ENCODE data around the gene SMAP1.
"Not testable (repeated sequence)": the region's sequence is repeated elsewhere in the genome, so short reads cannot be mapped to it uniquely, and the experiment has no call there.

SMAP1 gene

DNA sequence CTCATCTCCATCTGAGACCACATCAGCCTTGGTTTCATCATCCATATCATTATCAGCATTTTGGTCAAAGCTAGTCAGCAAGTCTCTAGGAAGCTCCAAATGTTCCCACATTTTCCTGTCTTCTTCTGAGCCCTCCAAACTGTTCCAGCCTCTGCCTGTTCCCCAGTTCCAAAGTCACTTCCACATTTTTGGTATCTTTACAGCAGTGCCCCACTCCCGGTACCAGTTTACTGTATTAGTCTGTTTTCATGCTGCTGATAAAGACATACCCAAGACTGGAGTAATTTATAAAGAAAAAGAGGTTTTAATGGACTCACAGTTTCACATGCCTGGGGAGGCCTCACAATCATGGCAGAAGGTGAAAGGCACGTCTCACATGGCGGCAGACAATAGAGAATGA is 74.8 kb downstream of the SMAP1 start:
- not testable (repeated sequence) for DNase-seq

DNA sequence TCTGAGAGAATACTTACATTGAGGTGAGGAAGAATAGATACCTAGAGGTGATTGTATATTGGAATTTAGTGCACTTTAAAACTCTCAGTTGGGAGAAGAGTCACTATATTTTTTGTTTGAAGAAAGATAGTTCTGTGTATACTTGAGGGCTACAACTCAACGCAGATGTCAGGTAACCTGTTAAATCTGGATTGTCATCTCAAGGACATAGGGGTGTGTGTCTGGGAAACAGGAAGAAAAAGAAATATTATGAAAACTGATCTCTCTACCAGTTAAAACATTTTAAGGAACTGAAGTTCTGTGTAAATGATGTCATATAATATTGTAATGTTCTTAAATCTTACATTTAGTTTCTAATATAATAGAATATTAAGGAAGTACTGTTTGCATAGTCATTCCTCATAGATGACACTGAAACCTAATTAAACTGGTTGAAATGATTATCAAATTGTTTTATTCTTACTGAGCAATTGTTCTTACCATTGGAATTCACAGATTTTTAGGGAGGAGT is 86.2 kb downstream of the SMAP1 start:
- no peak for DNase-seq

DNA sequence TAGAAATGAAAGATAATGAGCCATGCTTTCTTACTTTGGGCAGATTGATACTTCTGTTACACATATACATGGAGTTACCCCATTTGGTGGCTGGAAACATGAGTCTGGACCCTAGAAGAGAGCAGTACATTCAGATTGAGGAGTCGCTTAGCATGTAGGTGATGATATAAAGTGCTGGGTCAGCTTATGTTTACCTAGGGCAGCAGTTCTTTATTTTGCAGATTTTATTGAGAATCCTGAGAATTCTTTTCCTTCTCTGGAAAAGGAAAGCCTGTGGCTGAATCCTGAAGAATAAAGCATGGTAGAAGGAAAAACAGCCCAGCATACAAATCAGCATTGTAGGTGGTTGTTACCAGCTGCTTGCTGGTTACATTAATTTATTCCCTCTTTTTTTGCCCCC is 91.2 kb downstream of the SMAP1 start:
- DNase-seq = no peak

DNA sequence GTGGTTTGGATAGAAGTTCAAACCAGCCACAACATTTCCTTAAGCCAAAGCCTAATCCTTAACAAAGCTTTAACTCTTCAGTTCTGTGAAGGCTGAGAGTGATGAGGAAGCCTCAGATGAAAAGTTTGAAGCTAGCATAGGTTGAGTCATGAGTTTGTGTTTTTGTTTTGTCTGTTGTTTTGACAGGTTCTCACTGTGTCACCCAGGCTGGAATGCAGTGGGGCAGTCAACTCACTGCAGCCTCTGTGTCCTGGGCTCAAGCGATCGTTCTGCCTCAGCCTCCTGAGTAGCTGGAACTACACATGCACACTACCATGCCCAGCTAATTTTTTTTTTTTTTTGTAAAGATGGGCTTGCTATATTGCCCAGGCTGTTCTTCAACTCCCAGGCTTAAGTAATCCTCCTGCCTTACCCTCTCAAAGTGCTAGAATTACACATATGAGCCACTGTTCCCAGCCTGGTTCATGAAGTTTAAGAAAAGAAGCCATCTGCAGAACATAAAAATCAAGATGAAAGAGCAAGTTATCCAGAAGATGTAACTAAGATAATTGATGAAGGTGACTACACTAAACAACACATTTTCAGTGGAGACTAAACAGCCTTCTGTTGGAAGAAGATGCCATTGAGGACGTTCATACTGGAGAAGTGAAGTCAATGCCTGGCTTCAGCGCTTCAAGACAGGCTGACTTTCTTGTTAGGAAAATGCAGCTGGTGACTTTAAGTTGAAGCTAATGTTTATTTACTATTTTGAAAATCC is 96.2 kb downstream of the SMAP1 start:
- DNase-seq = no peak

DNA sequence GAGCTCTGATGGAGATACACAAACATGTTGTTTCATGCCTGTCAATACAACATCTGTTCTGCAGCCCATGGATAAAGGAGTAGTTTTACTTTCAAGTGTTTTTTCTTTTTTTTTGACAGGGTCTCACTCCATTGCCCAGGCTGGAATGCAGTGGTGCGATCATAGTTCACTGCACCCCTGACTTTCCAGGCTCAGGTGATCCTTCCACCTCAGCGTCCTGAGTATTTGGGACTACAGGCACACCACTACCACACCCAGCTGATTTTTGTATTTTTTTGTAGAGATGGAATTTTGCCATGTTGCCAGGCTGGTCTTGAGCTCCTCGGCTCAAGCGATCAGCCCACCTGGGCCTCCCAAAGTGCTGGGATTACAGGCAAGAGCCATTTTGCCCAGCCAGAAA is 97.0 kb downstream of the SMAP1 start:
- DNase-seq = no peak

DNA sequence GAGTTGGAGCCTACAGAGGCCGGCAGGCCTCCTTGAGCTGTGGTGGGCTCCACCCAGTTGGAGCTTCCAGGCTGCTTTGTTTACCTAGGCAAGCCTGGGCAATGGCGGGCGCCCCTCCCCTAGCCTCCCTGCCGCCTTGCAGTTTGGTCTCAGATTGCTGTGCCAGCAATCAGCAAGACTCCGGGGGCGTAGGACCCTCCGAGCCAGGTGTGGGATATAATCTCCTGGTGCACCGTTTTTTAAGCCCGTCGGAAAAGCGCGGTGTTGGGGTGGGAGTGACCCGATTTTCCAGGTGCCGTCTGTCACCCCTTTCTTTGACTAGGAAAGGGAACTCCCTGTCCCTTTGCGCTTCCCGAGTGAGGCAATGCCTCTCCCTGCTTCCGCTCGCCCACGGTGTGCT is 103.7 kb downstream of the SMAP1 start:
- not testable (repeated sequence) for DNase-seq

DNA sequence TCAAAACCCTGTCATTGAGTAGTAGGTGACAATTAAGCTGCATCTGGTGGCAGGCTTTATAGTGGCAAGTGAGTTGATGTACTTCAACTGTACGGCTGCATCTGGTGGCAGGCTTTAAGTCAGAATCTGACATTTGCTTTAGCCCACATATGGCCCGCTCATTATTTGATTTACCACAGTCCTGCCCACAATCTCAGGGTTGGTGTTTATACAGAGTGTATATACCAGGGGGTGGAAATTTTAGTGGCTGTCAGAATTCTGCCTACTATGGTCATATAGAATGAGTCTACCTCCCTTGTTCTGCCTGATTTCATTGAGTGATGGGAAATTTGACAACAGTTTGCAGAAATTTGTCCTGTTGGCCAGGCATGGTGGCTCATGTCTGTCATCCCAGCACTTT is 112.3 kb downstream of the SMAP1 start:
- no peak for DNase-seq

DNA sequence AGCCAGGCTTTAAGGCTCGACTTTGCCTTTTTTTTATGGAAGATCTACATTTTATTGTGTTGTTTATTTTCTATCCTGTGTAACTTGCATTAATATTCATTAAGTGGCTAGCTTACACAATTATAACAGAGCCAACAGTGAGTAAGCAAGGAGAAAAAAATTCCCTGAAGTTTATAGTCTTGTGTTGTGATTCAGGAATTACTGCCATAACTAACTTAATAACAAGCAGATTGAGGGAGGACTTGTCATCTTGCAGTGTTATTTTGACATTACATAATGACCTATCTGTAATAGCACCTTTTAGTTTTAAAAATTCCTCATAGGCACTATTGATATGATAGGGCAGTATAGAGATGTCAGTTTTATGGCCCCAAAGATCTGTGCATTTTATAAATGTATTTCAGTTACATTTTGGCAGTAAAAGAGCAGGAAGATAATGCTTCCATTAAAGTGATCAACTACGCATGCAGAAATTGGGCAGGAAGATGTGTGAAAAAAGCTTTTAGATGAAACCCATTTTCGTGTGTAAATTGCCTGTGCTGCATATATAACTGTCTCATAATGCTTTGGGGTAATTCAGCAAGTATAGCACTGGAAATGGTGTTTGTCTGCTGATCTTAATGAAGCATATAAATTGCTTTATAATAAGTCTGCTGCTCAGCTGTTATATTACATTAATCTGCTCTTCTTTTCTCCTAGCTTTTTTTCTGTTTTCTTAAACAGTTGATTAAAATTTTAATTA is 123.0 kb downstream of the SMAP1 start:
- DNase-seq = no peak

DNA sequence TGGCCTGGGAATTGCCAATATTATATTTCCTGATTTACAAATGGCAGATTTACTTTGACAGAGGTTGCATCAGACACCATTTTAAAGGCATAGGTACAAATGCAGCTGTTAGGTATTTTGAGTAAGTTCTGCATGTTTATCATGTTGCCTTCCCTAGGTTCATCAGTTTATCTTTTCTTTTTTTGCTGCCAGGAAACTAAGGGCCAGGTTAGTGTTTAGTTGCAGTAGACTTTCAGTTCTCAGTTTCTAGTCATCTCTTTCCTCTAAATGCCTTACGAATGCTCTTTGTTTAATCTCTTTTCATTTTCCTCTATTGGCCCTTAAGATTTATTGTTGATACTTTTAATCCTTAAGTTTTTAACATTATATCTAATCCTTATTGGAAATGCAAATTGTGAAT is 129.9 kb downstream of the SMAP1 start:
- DNase-seq = no peak

DNA sequence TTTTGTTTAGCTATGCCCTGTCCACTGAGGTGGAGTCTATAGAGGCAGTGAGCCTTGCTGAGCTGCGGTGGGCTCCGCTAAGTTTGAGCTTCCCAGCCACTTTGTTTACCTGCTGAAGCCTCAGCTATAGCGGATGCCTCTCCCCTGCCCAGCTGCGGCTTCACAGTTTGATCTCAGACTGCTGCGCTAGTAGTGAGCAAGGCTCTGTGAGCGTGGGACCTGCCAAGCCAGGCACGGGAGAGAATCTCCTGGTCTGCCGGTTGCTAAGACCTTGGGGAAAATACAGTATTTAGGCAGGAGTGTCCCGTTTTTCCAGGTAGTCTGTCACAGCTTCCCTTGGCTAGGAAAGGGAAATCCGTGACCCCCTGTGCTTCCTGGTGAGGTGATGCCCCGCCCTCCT is 138.4 kb downstream of the SMAP1 start:
- no peak for DNase-seq

DNA sequence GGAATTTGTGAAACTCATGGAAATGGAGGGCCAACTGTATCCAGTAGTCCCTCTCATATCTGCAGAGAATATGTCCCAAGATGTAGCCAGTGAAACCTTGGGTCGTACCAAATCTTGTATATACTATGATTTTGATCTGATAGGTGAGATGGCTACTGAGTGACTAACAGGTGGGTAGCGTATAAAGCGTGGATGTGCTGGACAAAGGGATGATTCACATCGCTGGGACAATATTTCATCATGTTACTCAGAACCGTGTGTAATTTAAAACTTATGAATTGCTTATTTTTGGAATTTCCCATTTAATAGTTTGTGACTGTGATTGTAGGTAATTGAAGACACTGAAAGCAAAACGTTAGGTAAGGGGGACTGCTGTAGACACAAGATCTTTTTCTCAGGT is 144.1 kb downstream of the SMAP1 start:
- no peak for DNase-seq

DNA sequence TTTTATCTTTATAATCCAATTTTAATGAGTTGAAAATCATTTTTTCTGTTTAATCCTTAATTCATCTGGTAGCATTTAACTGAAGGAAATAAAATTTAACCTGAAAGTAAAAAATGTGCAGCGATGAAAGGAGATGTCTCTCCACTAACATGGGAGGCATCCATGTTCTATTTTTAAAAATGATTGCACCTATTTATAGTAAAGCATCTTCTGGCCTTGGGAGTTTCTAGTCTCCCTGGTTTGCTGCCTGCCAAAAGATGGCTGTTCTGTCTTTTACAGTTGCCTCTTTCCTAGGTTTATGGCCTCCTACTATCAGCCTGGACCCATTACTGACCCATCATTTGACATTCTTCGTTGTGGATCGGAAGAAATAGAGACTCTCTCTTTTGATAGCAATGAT is 146.2 kb downstream of the SMAP1 start:
- no peak for DNase-seq

DNA sequence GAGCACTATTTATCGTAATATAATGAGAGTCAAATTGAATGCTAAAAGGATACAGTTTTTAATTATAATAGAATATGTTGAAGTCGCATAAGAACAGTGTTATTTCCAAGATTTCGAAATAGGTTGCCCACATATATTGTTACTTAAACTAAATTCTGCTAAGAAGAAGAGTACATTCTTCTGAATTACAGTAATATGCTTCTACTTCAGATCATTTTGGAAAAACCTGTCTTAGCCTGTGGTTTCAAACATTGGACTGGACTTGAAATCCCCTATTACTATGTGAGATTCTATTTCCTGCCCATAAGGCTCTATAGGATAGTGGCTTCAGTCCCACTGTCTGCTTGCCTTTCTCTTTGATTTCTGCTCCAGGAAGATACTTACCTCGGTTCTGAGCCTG is 152.0 kb downstream of the SMAP1 start:
- no peak for DNase-seq

DNA sequence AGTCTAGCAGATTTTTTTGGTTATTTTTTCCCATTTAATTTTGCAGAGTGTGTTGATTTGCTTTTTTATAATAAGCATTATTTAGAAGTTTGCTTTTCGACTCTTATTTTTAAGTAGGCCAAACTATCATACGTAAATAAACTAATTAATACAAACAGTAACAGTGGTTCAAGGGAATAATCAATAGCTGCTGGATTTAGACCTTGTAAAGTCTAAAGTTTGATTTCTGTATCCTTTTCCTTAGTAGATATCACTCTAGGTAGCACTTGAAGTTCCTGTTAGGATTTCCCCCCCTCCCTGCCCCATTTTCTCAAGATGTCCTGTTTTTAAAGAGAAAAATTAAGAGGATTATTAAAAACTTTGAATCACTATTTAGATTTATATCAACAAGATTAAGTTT is 153.1 kb downstream of the SMAP1 start:
- no peak for DNase-seq

DNA sequence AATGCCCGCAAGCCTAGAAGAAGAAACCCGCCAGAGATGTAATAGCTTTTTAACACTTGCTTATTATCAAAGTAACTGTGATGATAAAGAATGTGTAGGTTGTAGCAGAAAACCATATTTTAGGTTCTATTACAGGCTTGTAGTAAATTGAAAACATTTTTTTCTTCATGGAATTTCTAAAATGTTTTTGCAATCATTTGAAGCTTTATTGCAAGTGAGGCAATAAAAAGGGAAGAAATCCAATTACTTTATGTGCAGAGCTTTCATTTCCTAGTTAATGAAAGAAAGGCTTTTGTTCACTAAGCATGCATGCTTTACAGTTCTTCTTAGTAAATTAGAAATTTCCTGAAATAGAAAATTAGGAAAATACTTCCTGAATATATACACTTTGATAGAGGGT is 154.1 kb downstream of the SMAP1 start:
- no peak for DNase-seq

DNA sequence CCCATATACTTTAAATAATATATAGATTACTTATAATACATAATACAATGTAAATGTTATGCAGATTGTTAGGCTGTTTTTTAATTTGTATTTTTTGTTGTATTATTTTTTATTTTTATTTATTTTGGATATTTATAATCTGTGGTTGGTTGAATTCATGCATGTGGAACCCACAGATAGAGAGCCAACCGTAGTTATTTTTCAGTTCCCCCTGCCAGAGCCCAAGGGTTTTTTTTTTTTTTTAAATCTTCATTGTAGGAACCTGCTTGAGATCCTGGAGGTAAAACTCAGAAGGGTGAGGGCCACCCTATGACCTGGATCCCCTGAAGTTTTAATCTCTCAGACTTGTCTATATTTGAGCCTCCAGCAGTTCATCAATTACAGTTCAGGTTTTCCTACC is 156.0 kb downstream of the SMAP1 start:
- no peak for DNase-seq

DNA sequence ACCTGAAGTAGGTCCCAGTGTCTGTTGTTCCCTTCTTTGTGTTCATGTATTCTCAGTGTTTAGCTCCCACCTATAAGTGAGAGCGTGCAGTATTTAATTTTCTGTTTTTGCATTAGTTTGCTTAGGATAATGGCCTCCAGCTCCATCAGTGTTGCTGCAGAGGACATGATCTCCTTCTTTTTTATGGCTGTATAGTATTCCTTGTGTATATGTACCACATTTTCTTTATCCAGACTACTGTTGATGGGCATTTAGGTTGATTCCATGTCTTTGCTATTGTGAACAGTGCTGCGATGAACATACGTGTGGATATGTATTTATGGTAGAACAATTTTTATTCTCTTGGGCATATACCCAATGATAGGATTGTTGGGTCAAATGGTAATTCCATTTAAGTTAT is 163.7 kb downstream of the SMAP1 start:
- DNase-seq = no peak

DNA sequence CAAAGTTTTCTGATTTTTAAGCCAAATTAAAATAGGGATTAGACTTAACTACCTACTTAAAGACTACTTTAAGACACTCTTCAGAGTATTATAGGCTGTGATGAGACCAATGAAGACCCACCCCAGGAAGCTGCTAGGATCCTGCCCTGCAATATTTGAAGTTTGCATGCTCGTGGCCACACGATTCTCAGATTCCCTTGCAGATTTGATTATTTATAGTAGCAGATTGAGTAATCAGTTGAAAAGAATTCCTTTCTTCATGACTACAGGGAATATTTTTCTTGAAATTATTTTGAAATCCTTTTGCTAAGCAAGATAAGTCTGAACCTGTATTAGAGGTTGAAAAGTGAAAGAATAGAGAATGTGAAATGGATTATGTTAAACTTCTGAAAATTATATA is 166.8 kb downstream of the SMAP1 start:
- DNase-seq = no peak

DNA sequence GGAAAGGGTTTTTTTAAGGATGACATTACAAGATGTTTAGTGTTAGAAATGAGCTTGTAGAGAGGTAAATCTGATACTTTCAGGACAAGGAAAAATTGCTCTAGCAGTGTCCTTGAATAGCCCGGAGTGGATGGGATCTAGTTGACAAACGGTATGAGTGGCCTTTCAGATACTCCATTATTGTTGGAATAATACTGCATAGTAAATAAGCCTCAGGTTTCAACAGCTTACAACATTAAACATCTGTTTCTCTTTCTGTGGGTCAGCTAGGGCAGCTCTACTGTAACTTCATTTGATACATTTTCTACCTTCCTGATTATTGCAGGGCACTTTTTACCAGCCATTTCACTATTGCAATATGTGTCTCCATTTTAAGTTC is 171.2 kb downstream of the SMAP1 start:
- DNase-seq = no peak

DNA sequence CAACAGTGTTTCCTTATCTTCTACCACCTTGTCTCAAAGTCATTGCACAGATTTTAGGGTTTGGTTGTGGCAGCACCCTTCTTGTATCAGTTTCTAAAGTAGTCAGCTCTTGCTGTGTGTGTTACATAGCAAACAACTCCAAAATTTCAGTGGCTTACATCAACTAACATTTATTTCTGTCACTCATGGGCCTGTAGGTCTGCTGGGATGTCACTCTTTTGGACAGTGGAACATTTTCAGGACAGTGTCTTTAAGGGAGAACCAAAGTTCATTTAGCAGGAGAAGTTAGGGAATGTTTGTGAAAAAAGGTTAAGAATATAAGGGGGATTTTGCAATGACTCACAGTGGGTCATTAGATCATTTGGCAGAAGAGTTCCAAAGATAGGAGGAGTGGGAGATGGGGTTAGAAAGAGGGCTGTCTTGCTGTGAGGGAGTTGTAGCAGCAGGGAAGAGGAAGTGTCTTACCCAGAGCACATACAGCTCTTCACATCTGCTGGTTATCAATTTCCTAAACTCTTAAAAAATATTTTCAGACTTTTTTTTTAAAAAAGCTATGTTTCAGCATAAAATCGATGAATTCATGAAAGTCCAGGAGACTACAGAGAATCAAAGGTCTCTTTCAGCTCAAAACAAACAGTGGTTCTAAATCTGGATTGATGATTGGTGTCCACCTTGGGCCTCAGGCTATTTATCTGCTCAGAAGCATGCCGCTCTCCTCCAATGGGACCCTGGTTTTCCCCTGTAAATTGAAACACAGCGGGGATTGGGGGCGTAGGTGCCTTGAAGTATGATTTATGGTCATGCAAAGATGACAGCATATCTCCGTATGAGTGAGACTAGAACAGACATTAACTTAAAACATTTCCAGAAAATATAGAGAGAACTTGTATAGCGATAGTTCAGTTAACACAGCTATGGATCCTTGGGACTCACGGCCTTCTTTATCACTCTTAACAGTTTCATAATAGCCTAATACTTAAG is 171.9 kb downstream of the SMAP1 start:
- no peak for DNase-seq

DNA sequence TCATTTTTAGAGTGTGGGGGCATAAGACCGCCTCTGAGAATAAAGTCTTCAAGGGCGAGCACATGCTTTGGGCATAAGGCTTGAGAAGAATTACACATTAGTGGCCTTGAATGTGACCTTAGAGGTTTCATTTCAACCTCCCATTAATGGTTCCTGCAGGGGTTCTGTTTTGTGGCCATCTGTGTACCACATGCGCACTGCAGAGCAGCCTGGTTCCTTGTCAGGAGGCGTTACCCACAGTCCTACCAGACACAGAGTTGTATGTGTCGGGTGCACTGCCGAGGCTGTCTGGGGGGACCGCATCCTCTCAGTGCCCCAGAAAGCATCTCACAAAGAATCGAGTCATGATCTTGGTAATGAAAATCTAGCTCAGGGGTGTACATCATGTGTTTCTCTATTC is 173.4 kb downstream of the SMAP1 start:
- DNase-seq = no peak

DNA sequence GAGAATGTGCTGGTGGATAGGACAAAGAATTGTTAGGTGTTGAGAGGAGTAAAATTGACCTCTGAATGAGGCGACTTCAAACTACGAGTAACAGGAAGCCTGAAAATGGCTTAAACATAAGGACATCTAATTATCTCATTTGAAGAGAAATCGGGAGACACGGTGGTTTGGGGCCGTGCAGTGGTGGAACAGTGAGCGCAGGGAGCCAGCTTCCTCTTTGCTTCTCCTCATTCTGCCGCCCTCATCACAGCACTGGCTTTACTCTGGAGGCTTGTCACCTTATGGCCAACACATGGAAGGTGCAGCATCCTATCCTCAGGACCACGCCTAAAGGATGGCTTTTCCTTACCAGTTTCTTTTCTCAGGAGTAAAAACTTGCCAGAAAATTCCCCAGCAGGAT is 174.9 kb downstream of the SMAP1 start:
- no peak for DNase-seq

DNA sequence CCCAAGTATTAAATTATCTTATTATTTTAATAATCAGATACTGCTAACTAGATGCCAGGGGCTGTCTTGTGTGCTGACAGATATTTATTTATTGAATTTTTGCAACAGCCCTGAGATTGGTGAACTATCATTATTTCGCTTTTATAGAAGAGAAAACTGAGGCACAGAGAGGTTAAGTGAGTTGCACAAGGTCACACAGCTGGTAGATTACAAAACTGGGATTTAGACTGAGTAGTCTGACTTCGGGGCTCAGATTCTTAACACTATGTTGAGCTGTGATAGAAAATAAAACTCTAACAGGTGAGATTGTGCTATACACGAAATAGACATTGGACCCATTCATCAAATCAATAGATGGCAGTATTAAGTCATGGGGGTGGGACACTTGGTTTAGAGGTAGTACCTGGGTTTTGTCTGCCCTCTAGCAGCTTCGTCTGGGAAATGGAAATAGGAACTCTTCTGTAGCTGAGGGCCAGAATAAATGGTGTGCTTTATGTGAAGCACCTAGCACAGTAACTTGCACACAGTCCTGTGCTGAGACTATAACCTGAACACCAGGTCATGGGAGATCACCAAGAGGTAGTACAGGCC is 175.7 kb downstream of the SMAP1 start:
- no peak for DNase-seq

All from CD4-positive, alpha-beta T cell treated with Interferon alpha-2 for 1 hour (primary cell).